ENCODE measurements around the gene WWP2.
"Not testable (repeated sequence)": the region's sequence is repeated elsewhere in the genome, so short reads cannot be mapped to it uniquely, and the experiment has no call there.

WWP2 gene

GRCh38 chr16:69943241-69944036 lies 181.3 kb downstream of the WWP2 start:
- not testable (repeated sequence) for DNase-seq (ENCODE audit: low read depth)

DNA sequence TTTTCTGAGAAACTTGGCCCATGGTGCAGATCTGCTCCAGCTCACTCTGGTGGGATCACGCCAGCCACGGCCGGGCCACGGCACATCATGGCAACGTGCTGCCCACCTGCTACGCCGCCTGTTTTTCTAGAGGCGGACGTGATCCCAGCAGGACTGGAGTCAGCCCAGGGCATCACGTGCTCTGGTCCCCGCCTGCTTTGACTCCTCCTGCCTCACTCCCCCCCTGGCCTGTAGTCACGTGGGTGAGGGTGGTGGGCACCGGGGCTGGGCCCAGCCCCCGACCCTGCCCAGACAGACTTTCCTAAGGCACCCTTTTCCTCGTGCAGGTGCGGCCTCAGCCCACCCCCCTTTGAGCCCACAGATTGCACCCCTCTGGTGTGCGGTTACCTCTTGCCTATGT lies 188.3 kb downstream of the WWP2 start:
- DNase-seq (ENCODE audit: low read depth), result not testable (repeated sequence)

DNA sequence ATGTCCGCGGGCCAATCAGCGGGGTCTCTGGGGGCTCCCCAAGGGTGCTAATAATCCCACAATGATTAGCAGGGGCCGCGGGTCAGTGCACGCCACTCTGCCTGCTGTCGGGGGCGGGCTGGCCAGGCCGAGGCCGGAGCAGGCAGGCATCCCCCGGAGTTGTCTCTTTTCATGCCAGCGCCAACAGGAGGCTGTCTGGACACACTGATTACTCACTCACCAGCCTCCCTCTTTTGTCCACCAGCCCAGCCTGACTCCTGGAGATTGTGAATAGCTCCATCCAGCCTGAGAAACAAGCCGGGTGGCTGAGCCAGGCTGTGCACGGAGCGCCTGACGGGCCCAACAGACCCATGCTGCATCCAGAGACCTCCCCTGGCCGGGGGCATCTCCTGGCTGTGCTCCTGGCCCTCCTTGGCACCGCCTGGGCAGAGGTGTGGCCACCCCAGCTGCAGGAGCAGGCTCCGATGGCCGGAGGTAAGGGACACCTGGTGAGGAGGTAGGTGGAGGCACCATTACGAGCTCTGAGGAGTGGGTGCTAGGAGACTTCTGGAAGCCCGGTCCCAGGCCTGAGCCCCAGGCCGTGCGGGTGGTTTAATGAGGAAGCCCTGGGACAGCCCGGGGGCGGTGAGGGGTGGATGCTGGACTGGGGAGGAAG lies 189.0 kb downstream of the WWP2 start, which contains the start of gene CLEC18A:
Gene CLEC18A (plus strand): TSS at position 318 of the 655 bp plus-strand sequence. CDS start 33 bp downstream, at position 351.
- DNase-seq (ENCODE audit: low read depth), result not testable (repeated sequence)

DNA sequence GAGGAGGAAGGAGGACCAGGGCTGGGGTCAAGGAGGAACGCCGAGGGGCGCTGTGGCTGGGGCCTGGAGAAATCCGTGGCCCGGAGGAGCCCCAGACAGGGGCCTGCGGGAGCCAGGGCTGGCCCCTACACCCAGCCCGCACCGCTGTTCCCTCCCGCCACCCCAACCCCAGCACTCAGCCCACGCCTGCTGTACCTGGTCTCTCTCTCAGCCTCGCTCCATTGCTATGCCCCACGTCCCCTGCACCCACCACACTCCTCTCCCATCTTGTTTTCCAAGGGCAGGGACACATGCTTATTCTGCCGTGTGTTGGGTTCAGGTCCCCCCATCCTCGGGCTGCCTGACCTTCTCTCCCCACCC lies 189.5 kb downstream of the WWP2 start:
- not testable (repeated sequence) for DNase-seq (ENCODE audit: low read depth)

- DNase-seq (ENCODE audit: low read depth), result not testable (repeated sequence)
Measured at GRCh38 chr16:69952116-69952515, 190.0 kb downstream of the WWP2 start.

DNA sequence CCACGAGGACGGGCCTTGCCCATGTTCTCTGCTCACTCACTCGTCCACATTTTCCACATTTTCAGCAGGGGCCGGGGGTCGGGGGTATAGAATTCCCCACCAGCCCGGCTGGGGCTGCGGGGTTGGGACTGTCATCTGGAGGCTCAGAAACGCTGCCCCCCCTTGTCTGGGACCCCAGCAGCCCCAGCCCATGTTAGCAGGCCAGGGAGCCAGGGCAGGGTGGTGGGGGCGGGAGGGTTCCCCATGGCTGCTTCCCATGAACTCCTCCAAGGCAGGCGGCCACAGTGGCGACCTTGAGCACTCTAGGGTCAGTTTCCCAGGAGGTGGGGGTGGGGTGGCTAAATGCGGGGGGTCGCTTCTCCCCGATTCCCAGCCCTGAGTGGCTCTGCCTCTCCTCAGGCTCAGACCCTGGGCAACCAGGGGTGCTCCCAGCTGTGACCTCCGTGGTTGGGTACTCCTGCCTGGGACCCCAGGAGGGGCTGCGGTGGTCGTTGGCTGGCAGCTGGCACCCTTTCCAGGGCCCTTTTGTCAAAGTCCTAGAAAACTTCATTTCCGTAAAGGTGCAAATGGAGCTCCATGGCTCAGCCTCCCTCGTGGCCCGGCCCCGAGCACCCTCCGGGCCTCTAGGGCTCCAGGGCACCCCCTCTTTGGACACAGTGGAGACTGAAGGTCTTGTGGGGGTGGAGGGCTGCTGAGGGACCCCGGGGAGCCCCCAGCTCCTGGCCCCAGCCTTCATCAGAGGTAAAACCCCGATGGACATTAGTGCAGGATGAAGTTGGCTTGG lies 190.6 kb downstream of the WWP2 start:
- DNase-seq (ENCODE audit: low read depth), result not testable (repeated sequence)

- DNase-seq (ENCODE audit: low read depth), result not testable (repeated sequence)
Measured at GRCh38 chr16:69954241-69954640, 192.1 kb downstream of the WWP2 start.

- not testable (repeated sequence) for DNase-seq (ENCODE audit: low read depth)
Measured at GRCh38 chr16:69963312-69963711, 201.2 kb downstream of the WWP2 start.

DNA sequence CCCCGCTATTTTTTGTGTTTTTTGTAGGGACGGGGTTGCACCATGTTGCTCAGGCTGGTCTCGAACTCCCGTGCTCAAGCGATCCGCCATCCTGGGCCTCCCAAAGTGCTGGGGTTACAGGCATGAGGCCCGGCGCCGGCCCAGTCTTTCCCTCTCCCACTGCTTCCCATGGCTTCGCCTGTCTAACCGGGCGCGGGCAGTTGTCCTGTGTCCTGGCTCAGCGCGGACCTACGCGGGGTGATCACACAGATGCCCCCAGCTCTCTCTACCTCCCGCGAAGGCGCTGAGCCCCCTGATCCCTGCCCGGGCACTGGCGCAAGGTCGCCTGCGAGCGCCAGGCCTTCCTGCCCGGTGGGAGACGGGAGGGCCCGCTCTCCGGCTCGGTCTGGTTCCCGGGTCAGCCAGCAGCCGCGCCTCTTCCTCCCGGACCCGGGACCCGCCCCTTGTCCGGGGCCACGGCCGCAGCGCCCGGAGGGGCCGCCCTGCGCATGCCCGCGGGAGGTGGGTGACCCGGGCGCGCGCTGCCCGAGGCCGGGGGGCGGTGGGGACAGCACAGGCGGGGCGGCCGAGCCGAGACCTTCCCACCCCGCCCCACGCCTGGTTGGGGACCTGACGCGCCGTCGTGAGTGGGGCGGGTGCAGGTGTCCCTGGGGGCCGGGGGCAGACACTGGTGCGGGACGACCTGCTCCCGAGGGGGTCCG lies 203.0 kb downstream of the WWP2 start:
- not testable (repeated sequence) for DNase-seq (ENCODE audit: low read depth)

GRCh38 chr16:69965661-69966054 lies 203.5 kb downstream of the WWP2 start:
- not testable (repeated sequence) for DNase-seq (ENCODE audit: low read depth)

DNA sequence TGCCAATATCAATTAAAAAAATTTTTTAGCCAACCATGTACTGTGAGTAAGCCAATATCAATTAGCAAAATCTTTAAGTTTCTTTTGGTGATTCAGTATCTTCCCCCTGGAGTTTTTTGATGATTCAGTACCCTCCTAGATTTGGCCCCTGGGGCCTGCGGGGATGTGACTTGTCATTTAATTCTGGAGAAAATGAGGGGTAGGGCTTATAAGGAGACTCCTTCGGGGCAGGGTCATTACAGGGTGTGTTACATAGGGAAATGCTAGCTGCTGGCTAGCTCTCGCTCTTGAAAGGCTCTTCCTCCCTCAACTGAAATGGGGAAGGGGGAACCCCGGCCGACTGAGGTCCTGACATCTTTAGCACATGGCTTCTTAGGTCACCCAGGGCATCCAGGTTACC lies 205.6 kb downstream of the WWP2 start:
- DNase-seq (ENCODE audit: low read depth), result not testable (repeated sequence)

- DNase-seq (ENCODE audit: low read depth), result not testable (repeated sequence)
Measured at GRCh38 chr16:69968125-69968524, 206.0 kb downstream of the WWP2 start.

GRCh38 chr16:69969657-69970056 lies 207.5 kb downstream of the WWP2 start:
- not testable (repeated sequence) for DNase-seq (ENCODE audit: low read depth)

- DNase-seq (ENCODE audit: low read depth), result not testable (repeated sequence)
Measured at GRCh38 chr16:69972120-69972519, 210.0 kb downstream of the WWP2 start.

- not testable (repeated sequence) for DNase-seq (ENCODE audit: low read depth)
Measured at GRCh38 chr16:69972935-69973334, 210.8 kb downstream of the WWP2 start.

- DNase-seq (ENCODE audit: low read depth), result not testable (repeated sequence)
Measured at GRCh38 chr16:69985196-69985595, 223.1 kb downstream of the WWP2 start.

Data from ELR (cell line).